Loucy (cell line): Measurements from ENCODE around the gene PHLDB1.

Experiments used
- H2AFZ ChIP-seq: fragments of 200-600 bp; sonication (generic); 2 replicates; pipeline ENCODE4 v1.6.0; 2016; ENCODE audit warnings: antibody characterized with exemption, mild to moderate bottlenecking, low read length, moderate library complexity
- H3F3A ChIP-seq: fragments of 200-600 bp; 2 replicates; pipeline ENCODE4 v1.6.0; 2016; ENCODE audit warnings: antibody characterized with exemption, low read depth, mild to moderate bottlenecking
- H3K27me3 ChIP-seq: fragments of 200-600 bp; sonication (generic); 2 replicates; pipeline ENCODE4 v1.6.1; 2014; ENCODE audit warnings: low read length, mild to moderate bottlenecking; ENCODE audit not compliant: insufficient read depth, poor library complexity, severe bottlenecking
- H3K36me3 ChIP-seq: fragments of 200-600 bp; sonication (generic); 2 replicates; pipeline ENCODE4 v1.6.1; 2016; ENCODE audit warnings: low read length; ENCODE audit not compliant: insufficient read depth
- H3K4me1 ChIP-seq: fragments of 200-600 bp; sonication (generic); 2 replicates; pipeline ENCODE4 v1.5.1; 2014; ENCODE audit warnings: low read length, mild to moderate bottlenecking; ENCODE audit not compliant: insufficient read depth, poor library complexity, severe bottlenecking
- H3K4me2 ChIP-seq: fragments of 200-600 bp; sonication (generic); 2 replicates; pipeline ENCODE4 v1.6.0; 2014; ENCODE audit warnings: antibody characterized with exemption, low read length, low read depth, mild to moderate bottlenecking; ENCODE audit not compliant: poor library complexity, severe bottlenecking
- H3K4me3 ChIP-seq: fragments of 200-600 bp; sonication (generic); 2 replicates; pipeline ENCODE4 v1.5.1; 2014; ENCODE audit warnings: low read length, mild to moderate bottlenecking, mixed read lengths; ENCODE audit not compliant: poor library complexity, severe bottlenecking
- H3K79me2 ChIP-seq: fragments of 200-600 bp; sonication (generic); 2 replicates; pipeline ENCODE4 v1.6.1; 2014; ENCODE audit warnings: low read length; ENCODE audit not compliant: insufficient read depth
- H3K9ac ChIP-seq: fragments of 200-600 bp; sonication (generic); 2 replicates; pipeline ENCODE4 v1.6.0; 2014; ENCODE audit warnings: mild to moderate bottlenecking, low read depth, low read length, moderate library complexity; ENCODE audit not compliant: poor library complexity, severe bottlenecking
- H3K9me2 ChIP-seq: fragments of 200-600 bp; sonication (generic); replicated peaks from 2 replicates; pipeline ENCODE4 v1.6.1; 2016; ENCODE audit warnings: low read depth, low read length, mixed read lengths
- H3K9me3 ChIP-seq: fragments of 200-600 bp; sonication (generic); 2 replicates; pipeline ENCODE4 v1.6.1; 2014; ENCODE audit warnings: mild to moderate bottlenecking, antibody characterized with exemption, low read length, low read depth; ENCODE audit not compliant: insufficient read depth
- H4K20me1 ChIP-seq: fragments of 200-600 bp; sonication (generic); 2 replicates; pipeline ENCODE4 v1.6.0; 2014; ENCODE audit warnings: antibody characterized with exemption, low read length, mild to moderate bottlenecking; ENCODE audit not compliant: insufficient read depth, poor library complexity, severe bottlenecking
- CTCF ChIP-seq: fragments of 200-600 bp; sonication (generic); conservative IDR thresholded peaks from 2 replicates; pipeline ENCODE4 v1.5.1; 2014; ENCODE audit warnings: mild to moderate bottlenecking, antibody characterized with exemption, low read length
- EZH2phosphoT487 ChIP-seq: fragments of 200-600 bp; IDR thresholded peaks from 2 replicates; pipeline ENCODE4 v1.6.1; 2018; ENCODE audit warnings: antibody characterized with exemption, mild to moderate bottlenecking, moderate library complexity, borderline replicate concordance

The PHLDB1 gene

GRCh38 chr11:118644496-118644895 is 37.1 kb downstream of the PHLDB1 start:
- Histone ChIP-seq H4K20me1 (no peaks in the 10 kb centered on the region), H3K4me2 (no peak overlapping the region), H3K4me3 (no peak overlapping the region), H3K9ac (no peak overlapping the region), H3K79me2 (no peaks in the 10 kb centered on the region), H3K27me3 (no peaks in the 10 kb centered on the region), H2AFZ (no peak overlapping the region), H3K9me2 (no peaks in the 10 kb centered on the region), H3K4me1 (no peaks in the 10 kb centered on the region), H3K9me3 (no peaks in the 10 kb centered on the region), H3K36me3 (no peaks in the 10 kb centered on the region), H3F3A (no peaks in the 10 kb centered on the region)
- TF ChIP-seq CTCF = no peak
- TF ChIP-seq EZH2phosphoT487 = no peak

- Histone ChIP-seq H3K4me3 (no peak overlapping the region), H3K36me3 (no peaks in the 10 kb centered on the region), H3K9ac (no peak overlapping the region), H3K79me2 (no peaks in the 10 kb centered on the region), H3K27me3 (no peaks in the 10 kb centered on the region), H3K9me2 (no peaks in the 10 kb centered on the region), H3K9me3 (no peaks in the 10 kb centered on the region), H4K20me1 (no peaks in the 10 kb centered on the region), H3K4me2 (no peak overlapping the region), H2AFZ (no peak overlapping the region), H3K4me1 (no peaks in the 10 kb centered on the region), H3F3A (no peaks in the 10 kb centered on the region)
- TF ChIP-seq CTCF (no peak), EZH2phosphoT487 (no peak)
These were observed 37.8 kb downstream of the PHLDB1 start for GRCh38 chr11:118645066-118645715.

- Histone ChIP-seq H3K4me1 (no peaks in the 10 kb centered on the region), H3K9me3 (no peaks in the 10 kb centered on the region), H3K36me3 (no peaks in the 10 kb centered on the region), H3K79me2 (no peaks in the 10 kb centered on the region), H3K9me2 (no peaks in the 10 kb centered on the region), H3K4me3 (no peak overlapping the region), H3K9ac (no peak overlapping the region), H3K27me3 (no peaks in the 10 kb centered on the region), H4K20me1 (no peaks in the 10 kb centered on the region), H3K4me2 (no peak overlapping the region), H2AFZ (no peak overlapping the region), H3F3A (no peaks in the 10 kb centered on the region)
- TF ChIP-seq CTCF (no peak), EZH2phosphoT487 (no peak)
These were observed 39.0 kb downstream of the PHLDB1 start for GRCh38 chr11:118646393-118646792.
